Measurements from ENCODE around the gene CRIM1.

DNA sequence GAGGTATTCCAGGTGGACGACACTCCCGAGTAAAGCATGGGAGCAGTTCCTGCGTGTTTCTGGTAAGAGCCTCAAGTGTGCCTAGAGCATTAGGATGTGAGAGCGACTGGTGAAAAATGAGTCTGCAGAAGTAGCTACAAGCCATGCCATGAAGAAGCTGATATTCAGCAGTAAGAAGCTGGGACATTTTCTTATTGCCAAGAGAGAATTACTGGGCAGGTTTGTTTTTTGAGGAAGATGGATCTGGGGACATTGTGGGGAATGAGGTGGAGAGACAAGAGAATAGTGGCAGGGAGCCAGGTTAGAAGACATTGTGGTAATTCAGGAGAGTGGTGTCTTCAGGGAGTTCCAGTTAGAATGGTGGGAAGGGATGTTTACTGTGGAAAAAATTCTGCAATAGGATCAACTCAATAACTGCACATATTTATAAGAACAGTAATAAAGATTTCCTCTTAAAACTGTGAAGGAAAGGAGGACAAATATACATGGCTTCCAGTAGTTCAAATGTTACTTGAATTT, 38.2 kb downstream of the CRIM1 start:
- TF ChIP-seq, protein P1, sequence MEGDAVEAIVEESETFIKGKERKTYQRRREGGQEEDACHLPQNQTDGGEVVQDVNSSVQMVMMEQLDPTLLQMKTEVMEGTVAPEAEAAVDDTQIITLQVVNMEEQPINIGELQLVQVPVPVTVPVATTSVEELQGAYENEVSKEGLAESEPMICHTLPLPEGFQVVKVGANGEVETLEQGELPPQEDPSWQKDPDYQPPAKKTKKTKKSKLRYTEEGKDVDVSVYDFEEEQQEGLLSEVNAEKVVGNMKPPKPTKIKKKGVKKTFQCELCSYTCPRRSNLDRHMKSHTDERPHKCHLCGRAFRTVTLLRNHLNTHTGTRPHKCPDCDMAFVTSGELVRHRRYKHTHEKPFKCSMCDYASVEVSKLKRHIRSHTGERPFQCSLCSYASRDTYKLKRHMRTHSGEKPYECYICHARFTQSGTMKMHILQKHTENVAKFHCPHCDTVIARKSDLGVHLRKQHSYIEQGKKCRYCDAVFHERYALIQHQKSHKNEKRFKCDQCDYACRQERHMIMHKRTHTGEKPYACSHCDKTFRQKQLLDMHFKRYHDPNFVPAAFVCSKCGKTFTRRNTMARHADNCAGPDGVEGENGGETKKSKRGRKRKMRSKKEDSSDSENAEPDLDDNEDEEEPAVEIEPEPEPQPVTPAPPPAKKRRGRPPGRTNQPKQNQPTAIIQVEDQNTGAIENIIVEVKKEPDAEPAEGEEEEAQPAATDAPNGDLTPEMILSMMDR (conservative IDR thresholded peaks at IDR 0.05; ENCODE audit: low read depth, low read length), result no peak
- no peak for TF ChIP-seq EZH2 (IDR thresholded peaks at IDR 0.05; ENCODE audit: borderline replicate concordance, low read depth, low read length, poor library complexity, severe bottlenecking)

Measured in A673 (cell line).